ENCODE results near the gene TRIM51G.
"Not testable (repeated sequence)": the region's sequence is repeated elsewhere in the genome, so short reads cannot be mapped to it uniquely, and the experiment has no call there.

The TRIM51G gene, protein sequence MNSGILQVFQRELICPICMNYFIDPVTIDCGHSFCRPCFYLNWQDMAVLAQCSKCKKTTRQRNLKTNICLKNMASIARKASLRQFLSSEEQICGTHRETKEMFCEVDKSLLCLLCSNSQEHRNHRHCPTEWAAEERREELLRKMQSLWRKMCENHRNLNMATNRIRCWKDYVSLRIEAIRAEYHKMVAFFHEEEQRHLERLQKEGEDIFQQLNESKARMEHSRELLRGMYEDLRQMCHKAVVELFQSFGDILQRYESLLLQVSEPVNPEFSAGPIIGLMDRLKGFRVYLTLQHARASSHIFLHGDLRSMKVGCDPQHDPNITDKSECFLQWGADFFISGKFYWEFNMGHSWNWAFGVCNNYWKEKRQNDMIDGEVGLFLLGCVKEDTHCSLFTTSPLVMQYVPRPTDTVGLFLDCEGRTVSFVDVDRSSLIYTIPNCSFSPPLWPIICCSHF

DNA sequence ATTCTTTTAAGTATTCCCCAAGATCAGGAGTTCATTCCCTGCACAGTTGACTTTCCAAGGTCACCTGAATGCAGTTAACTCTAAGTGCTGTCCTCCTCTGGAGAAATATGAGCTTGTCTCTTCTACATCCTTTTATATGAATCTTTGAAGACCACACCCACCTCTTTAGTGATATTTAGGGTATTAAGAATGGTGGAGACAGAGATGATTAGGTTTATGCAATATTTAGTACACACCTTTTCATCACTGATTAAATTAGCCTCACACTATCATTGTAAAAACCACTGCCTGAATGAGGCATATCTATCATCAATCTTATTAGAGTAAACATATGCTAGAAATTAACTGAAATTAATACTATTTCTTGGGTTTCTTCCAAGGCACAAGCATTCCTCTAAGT is at the start of gene TRIM51G:
TRIM51G (minus strand) TSS at position 101 of the 400 bp plus-strand sequence. CDS start 2,190 bp downstream, outside the sequence.
- FAIRE-seq, result not testable (repeated sequence)

DNA sequence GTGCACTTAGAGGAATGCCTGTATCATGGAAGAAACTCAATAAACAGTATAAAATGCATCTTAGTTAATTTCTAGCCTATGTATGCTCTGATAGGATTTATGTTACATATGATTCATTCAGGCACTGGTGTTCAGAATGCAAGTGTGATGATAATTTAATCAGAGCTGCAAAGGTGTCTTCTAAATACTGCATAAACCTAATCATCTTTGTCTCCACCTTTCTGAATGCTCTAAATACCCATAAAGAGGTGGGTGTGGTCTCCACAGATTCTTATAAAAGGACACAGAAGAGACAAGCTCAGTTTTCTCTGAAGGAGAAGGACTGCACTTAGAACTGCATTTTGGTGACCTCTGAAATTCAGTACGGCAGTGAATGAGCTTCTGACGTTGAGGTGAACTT is 44.8 kb upstream of the TRIM51G start, which contains the start of gene TRIM49B:
TRIM49B (plus strand) TSS at position 301 of the 400 bp plus-strand sequence. CDS start 2,777 bp downstream, outside the sequence.
- FAIRE-seq, result not testable (repeated sequence)

DNA sequence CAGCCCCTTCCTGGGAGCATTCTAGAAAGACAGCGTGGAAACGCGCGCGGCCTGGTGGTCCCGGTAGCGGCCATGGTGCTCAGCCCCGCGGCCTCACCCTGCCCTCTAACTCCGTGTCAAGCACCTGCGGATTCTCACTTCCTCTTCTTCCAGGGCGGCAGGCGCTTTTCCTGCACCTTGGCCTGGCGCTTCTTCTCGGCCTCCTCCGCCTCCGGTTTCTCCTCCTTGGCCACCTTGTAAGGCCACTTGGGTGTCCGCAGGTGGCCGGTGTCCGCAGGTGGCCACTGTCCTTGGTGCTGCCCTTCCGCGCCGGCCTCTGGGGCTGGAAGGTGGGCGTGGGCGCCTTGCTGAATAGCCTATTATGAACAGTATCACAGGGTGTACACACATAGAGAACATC is 15.1 kb downstream of the TRIM51G start:
- not testable (repeated sequence) for FAIRE-seq

DNA sequence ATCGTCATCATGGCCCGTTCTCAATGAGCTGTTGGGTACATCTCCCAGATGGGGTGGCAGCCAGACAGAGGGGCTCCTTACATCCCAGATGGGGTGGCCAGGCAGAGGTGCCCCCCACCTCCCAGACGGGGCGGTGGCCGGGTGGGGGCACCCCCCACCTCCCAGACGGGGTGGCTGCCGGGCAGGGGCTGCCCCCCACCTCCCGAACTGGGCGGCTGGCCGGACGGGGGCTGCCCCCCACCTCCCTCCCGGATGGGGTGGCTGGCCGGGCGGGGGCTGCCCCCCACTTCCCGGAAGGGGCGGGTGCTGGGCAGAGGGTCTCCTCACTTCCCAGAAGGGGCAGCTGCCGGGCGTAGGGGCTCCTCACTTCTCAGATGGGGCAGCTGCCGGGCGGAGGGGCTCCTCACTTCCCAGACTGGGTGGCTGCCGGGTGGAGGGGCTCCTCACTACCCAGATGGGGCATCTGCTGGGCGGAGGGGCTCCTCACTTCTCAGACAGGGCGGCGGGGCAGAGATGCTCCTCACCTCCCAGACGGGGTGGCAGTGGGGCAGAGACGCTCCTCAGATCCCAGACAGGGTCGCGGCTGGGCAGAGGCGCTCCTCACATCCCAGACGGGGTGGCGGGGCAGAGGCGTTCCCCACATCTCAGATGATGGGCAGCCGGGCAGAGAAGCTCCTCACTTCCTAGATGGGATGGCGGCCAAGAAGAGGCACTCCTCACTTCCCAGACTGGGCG is 28.2 kb downstream of the TRIM51G start:
- not testable (repeated sequence) for FAIRE-seq

DNA sequence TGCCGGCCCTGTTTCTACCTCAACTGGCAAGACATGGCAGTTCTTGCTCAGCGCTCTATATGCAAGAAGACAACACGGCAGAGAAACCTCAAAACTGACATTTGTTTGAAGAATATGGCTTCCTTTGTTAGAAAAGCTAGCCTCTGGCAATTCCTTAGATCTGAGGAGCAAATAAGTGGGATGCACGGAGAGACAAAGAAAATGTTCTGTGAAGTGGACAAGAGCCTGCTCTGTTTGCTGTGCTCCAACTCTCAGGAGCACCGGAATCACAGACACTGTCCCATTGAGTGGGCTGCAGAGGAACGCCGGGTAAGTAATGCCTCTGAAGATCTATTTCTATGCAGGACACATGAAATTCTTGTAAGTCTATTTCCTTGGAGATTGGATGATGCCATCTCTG is 37.9 kb downstream of the TRIM51G start:
- not testable (repeated sequence) for FAIRE-seq
